NCI-H1436 treated with DMSO at 0.1 percent for 48 hours (cell line): Measurements from ENCODE around the gene DCANP1.
"Not testable (repeated sequence)": the region's sequence is repeated elsewhere in the genome, so short reads cannot be mapped to it uniquely, and the experiment has no call there.

Experiments
- DNase-seq: peaks from one replicate; lab custom pipeline; 2025; lab: John Stamatoyannopoulos, UW

Gene DCANP1

GRCh38 chr5:135447298-135447929, at the start of gene DCANP1:
DCANP1 (minus strand) TSS chr5:135447348; CDS start chr5:135447108, 240 bp downstream.
- no peak for DNase-seq

GRCh38 chr5:135495531-135495930, 48.4 kb upstream of the DCANP1 start:
- DNase-seq, result not testable (repeated sequence)

- no peak for DNase-seq
Observed at GRCh38 chr5:135494196-135494595, 47.0 kb upstream of the DCANP1 start.

- DNase-seq, result no peak
Observed at GRCh38 chr5:135493406-135494180, 46.4 kb upstream of the DCANP1 start.

- no peak for DNase-seq
Observed at GRCh38 chr5:135492319-135492626, 45.1 kb upstream of the DCANP1 start.

- no peak for DNase-seq
Observed at GRCh38 chr5:135491552-135492318, 44.6 kb upstream of the DCANP1 start.

- no peak for DNase-seq
Observed at GRCh38 chr5:135491038-135491551, 43.9 kb upstream of the DCANP1 start.

- no peak for DNase-seq
Observed at GRCh38 chr5:135490245-135491037, 43.3 kb upstream of the DCANP1 start.

- DNase-seq, result no peak
Observed at GRCh38 chr5:135489466-135490244, 42.5 kb upstream of the DCANP1 start.

GRCh38 chr5:135488727-135489465, 41.7 kb upstream of the DCANP1 start:
- peak; percentile 41 for DNase-seq

GRCh38 chr5:135487839-135488514, 40.8 kb upstream of the DCANP1 start:
- DNase-seq, result no peak

GRCh38 chr5:135487037-135487395, 39.9 kb upstream of the DCANP1 start:
- DNase-seq, result no peak

GRCh38 chr5:135486131-135487036, 39.2 kb upstream of the DCANP1 start:
- no peak for DNase-seq

- no peak for DNase-seq
Observed at GRCh38 chr5:135484674-135485086, 37.5 kb upstream of the DCANP1 start.

- DNase-seq, result no peak
Observed at GRCh38 chr5:135483254-135483653, 36.1 kb upstream of the DCANP1 start.

GRCh38 chr5:135482381-135482933, 35.3 kb upstream of the DCANP1 start:
- DNase-seq, result no peak

GRCh38 chr5:135481909-135482311, 34.8 kb upstream of the DCANP1 start:
- no peak for DNase-seq

GRCh38 chr5:135481387-135481786, 34.2 kb upstream of the DCANP1 start:
- no peak for DNase-seq
